ENCODE measurements around the gene COLEC12.

The COLEC12 gene

GRCh38 chr18:515156-515815 lies 14.8 kb upstream of the COLEC12 start:
- peaks cover 4% of the 10 kb centered on the region for H3K9me3 Mint-ChIP-seq
- H3K27ac Mint-ChIP-seq: no peak overlapping the region
- no peak overlapping the region for H3K4me3 Mint-ChIP-seq
- peaks cover 6% of the 10 kb centered on the region for H3K4me1 Mint-ChIP-seq (ENCODE audit: low read depth)
- peaks cover 10% of the 10 kb centered on the region for H3K27me3 Mint-ChIP-seq
- no peaks in the 10 kb centered on the region for H3K36me3 Mint-ChIP-seq (ENCODE audit: low read depth)

DNA sequence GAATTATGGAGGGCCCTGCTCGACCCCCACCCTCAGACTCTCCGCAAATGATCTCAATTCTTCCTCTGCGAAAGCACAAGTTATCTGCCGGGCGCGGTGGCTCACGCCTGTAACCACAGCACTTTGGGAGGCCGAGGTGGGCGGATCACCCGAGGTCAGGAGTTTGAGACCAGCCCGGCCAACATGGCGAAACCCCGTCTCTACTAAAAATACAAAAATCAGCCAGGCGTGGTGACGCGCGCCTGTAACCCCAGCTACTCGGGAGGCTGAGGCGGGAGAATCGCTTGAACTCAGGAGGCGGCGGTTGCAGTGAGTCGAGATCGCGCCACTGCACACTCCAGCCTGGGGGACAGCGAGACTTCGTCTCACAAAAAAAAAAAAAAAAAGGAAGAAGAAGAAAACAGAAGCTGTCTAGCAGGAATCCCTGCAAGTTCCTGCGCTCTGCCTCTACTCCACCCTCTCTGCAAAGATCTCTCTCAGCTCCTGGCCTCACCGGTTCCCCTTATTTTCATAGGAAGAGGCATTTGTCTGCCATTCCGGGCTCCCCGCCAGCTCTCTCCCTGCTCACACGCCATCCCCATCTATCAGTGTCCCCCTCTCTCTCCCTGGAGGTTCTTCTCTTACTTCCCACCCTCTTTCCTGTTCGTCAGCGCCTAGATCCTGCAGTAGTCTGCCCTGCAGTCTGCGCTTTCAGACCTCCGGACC lies 13.5 kb upstream of the COLEC12 start:
- Mint-ChIP-seq H3K9me3 (peaks cover 4% of the 10 kb centered on the region), H3K27ac (no peak overlapping the region), H3K36me3 (ENCODE audit: low read depth) (no peaks in the 10 kb centered on the region), H3K27me3 (peaks cover 9% of the 10 kb centered on the region), H3K4me3 (no peak overlapping the region), H3K4me1 (ENCODE audit: low read depth) (peaks cover 4% of the 10 kb centered on the region)

DNA sequence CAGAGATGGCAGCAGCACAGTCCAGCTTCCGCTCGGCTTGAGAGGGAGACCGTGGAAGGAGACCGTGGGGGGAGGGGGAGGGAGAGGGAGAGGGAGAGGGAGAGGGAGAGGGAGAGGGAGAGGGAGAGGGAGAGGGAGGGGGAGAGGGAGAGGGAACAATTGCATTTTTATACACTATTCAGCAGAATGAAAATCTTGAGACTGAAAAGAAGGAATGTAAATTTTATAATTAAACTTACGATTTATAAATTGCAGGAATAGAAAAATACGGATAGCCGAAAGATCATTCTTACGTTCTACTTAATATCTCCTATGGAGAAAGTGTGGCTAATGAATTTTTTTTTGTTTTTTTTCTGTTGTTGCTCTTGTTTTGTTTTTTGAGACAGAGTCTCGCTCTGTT lies 12.5 kb upstream of the COLEC12 start:
- Mint-ChIP-seq H3K9me3 (peaks cover 4% of the 10 kb centered on the region), H3K27me3 (no peaks in the 10 kb centered on the region), H3K27ac (no peak overlapping the region), H3K4me3 (no peak overlapping the region), H3K36me3 (ENCODE audit: low read depth) (no peaks in the 10 kb centered on the region), H3K4me1 (ENCODE audit: low read depth) (no peaks in the 10 kb centered on the region)

DNA sequence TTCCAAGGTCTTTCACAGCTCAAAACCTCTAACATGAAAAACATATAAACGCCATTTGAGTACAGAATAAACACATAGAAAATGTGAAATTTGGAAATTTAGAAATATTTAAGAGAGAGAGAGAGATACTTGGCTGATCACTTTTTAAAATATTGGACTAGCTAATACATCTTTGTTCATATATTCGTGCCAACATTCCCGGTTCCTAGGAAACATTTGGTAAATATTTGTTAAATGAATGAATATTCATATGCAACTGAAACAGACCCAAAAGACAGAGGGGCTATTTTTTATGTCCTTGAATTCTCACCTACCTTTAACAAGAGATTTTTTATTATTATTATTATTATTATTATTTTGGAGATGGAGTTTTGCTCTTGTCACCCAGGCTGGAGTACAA lies 8.3 kb upstream of the COLEC12 start:
- no peaks in the 10 kb centered on the region for H3K9me3 Mint-ChIP-seq
- peaks cover 4% of the 10 kb centered on the region for H3K27me3 Mint-ChIP-seq

DNA sequence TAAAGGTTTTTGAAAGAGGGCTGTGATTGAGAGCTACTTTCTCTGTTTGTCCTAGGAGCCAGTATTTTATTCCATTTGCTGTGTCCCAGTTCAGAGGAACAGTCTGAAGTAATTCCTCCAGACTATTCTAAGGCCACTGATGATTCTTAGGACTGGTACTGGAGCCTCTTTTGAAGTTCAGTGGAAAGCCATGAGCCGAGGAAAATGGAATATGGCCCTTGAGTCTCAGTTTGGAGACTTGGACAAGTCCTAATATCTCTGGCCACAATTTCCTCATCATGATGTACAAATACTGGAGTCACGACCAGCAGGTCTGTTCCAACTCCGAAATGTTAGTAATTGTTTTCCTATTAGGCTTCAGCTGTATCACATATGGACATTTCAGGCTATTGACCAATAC lies 7.1 kb upstream of the COLEC12 start:
- Mint-ChIP-seq H3K4me1 (ENCODE audit: low read depth) (no peaks in the 10 kb centered on the region), H3K9me3 (no peaks in the 10 kb centered on the region), H3K4me3 (no peak overlapping the region), H3K36me3 (ENCODE audit: low read depth) (no peaks in the 10 kb centered on the region), H3K27me3 (peaks cover 10% of the 10 kb centered on the region), H3K27ac (no peak overlapping the region)

More for the DNA sequence above, 8.3 kb upstream of the COLEC12 start:
- Mint-ChIP-seq H3K4me3 (no peak overlapping the region), H3K4me1 (ENCODE audit: low read depth) (no peaks in the 10 kb centered on the region), H3K36me3 (ENCODE audit: low read depth) (no peaks in the 10 kb centered on the region), H3K27ac (no peak overlapping the region)

DNA sequence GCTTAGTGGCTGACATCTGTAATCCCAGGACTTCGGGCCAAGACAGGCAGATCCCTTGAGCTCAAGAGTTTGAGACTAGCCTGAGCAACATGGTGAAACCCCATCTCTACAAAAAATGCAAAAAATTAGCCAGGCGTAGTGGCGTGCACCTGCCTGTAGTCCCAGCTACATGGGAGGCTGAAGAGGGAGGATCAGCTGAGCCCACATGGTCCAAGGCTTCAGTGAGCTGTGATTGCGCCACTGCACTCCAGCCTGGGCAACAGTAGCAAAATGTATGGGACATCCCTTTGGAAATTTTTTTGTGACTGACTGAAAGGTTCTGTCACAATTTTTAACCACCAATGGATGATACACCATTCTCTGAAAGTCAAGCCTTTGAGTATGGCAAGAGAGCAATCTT lies 6.3 kb upstream of the COLEC12 start:
- Mint-ChIP-seq H3K27me3 (peaks cover 10% of the 10 kb centered on the region), H3K4me1 (ENCODE audit: low read depth) (no peaks in the 10 kb centered on the region), H3K9me3 (no peaks in the 10 kb centered on the region), H3K4me3 (no peak overlapping the region), H3K36me3 (ENCODE audit: low read depth) (no peaks in the 10 kb centered on the region), H3K27ac (no peak overlapping the region)

- Mint-ChIP-seq H3K9me3 (no peaks in the 10 kb centered on the region), H3K27ac (no peak overlapping the region)
Observed at GRCh38 chr18:506264-506663, 5.8 kb upstream of the COLEC12 start.

GRCh38 chr18:505483-506122 lies 5.1 kb upstream of the COLEC12 start:
- Mint-ChIP-seq H3K4me1 (ENCODE audit: low read depth) (peaks cover 3% of the 10 kb centered on the region), H3K4me3 (no peak overlapping the region), H3K27ac (no peak overlapping the region), H3K27me3 (peaks cover 22% of the 10 kb centered on the region), H3K9me3 (no peaks in the 10 kb centered on the region), H3K36me3 (ENCODE audit: low read depth) (no peaks in the 10 kb centered on the region)

More at GRCh38 chr18:506264-506663, 5.8 kb upstream of the COLEC12 start:
- H3K4me1 Mint-ChIP-seq (ENCODE audit: low read depth): peaks cover under 1% of the 10 kb centered on the region
- H3K27me3 Mint-ChIP-seq: peaks cover 16% of the 10 kb centered on the region
- no peak overlapping the region for H3K4me3 Mint-ChIP-seq
- H3K36me3 Mint-ChIP-seq (ENCODE audit: low read depth): no peaks in the 10 kb centered on the region

DNA sequence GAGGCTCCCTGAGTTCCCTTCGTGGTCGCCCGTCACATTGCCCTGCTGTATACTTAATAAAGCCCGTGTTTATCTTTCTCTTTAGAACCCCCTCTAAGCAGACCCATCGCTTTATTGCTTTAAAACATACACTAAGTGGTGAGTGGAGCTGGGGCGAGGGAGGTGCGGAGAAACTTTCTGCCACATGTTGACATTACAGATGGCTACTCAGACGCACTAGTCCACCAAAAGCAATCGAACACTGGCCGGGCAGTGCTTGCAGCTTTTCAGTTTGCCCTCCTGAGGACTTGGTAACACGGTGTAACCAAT lies 859 bp upstream of the COLEC12 start:
- Mint-ChIP-seq H3K9me3 (no peaks in the 10 kb centered on the region), H3K4me1 (ENCODE audit: low read depth) (peaks cover 11% of the 10 kb centered on the region), H3K27ac (no peak overlapping the region), H3K4me3 (no peak overlapping the region), H3K27me3 (peaks cover 52% of the 10 kb centered on the region), H3K36me3 (ENCODE audit: low read depth) (no peaks in the 10 kb centered on the region)

GRCh38 chr18:499776-500631 lies 497 bp downstream of the COLEC12 start:
- Mint-ChIP-seq H3K36me3 (ENCODE audit: low read depth) (no peaks in the 10 kb centered on the region), H3K9me3 (no peaks in the 10 kb centered on the region), H3K27me3 (peaks cover 52% of the 10 kb centered on the region), H3K27ac (no peak overlapping the region), H3K4me3 (no peak overlapping the region), H3K4me1 (ENCODE audit: low read depth) (peaks cover 11% of the 10 kb centered on the region)

DNA sequence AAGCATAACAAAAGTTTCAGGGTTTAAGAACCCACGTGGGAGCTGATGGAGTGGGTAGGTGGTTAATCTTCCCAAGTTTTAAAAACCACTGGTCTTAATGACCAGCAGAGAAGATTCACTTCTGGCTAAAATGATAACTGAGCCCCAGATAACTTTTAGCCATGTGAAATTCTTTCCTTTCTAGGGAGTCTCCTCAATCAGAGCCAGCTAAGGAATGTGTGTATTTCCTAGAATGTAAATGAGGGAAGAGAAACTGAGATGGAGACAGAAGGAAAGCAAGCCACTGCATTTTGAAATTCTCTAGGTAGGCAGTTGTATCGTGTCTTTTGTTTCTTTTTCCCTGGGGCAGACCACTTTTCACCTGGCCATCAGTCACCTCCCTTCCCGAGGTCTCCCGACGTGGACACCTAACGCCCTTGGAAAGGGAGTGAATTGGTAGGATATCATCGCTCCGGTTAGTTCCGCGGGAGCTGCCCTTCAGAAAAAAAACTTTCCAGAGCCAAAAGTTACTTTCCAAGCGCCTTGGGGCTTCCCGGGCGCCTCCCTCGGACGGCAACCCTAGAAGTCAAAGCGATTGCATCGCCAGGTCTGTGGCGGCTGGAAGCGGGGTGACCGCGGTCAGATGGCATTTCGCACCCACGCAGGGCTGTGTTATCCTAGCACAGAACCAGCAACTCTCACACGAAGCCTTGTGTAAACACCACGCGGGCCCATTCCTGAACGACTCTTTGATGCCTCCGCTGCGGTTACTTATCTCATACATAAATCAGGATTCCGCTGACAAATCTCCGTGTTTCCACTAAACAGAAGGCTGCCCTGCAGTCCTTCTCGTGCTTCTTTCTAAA lies 1.3 kb downstream of the COLEC12 start:
- no peak overlapping the region for H3K4me3 Mint-ChIP-seq

DNA sequence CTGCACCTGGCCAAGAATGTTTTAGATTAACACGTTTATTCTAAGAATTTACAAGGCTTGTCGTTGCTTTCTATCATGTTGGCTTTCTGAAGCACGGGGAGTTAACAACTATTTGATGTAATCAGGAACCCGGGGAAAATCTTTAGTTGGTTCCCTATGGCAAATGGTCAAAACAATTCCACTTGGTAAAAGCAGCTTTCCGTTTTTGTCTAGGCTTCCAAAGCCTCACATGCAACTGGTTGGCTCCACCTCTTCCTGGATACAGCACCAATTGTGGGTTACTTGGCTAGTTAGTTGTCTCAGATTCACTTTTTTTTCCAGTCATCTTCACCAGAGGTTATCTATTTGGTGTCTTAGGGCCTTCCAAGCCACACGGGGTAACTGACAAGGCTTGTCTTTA lies 2.8 kb downstream of the COLEC12 start:
- Mint-ChIP-seq H3K27me3 (peaks cover 51% of the 10 kb centered on the region), H3K27ac (no peak overlapping the region), H3K36me3 (ENCODE audit: low read depth) (no peaks in the 10 kb centered on the region), H3K4me3 (no peak overlapping the region), H3K9me3 (no peaks in the 10 kb centered on the region), H3K4me1 (ENCODE audit: low read depth) (peaks cover 11% of the 10 kb centered on the region)

More for the DNA sequence above, 1.3 kb downstream of the COLEC12 start:
- Mint-ChIP-seq H3K36me3 (ENCODE audit: low read depth) (no peaks in the 10 kb centered on the region), H3K4me1 (ENCODE audit: low read depth) (peaks cover 11% of the 10 kb centered on the region), H3K27ac (no peak overlapping the region), H3K27me3 (peaks cover 53% of the 10 kb centered on the region), H3K9me3 (no peaks in the 10 kb centered on the region)

DNA sequence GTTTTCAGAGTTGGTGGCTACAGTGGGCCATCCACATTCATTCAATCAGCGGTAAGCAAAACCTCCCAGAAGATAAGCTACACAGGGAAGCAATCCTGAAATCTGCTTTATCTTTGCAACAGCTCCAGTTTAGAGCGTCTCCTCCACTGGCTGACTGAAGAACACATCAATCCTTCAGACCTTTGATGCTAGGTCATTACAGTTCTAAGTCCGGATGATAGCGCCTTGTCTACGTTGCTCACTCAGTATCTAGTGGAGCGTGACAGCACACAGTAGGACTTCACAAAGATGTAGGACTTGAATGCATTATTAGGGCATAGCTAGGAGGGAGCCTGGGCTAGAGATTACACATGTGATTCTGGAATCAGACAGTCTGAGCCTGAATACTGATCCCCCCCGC lies 5.0 kb downstream of the COLEC12 start:
- no peaks in the 10 kb centered on the region for H3K36me3 Mint-ChIP-seq (ENCODE audit: low read depth)
- no peak overlapping the region for H3K4me3 Mint-ChIP-seq

GRCh38 chr18:495017-495416 lies 5.5 kb downstream of the COLEC12 start:
- Mint-ChIP-seq H3K36me3 (ENCODE audit: low read depth) (no peaks in the 10 kb centered on the region), H3K27ac (no peak overlapping the region), H3K4me3 (no peak overlapping the region), H3K27me3 (peaks cover 37% of the 10 kb centered on the region), H3K4me1 (ENCODE audit: low read depth) (peaks cover 8% of the 10 kb centered on the region), H3K9me3 (no peaks in the 10 kb centered on the region)

More for the DNA sequence above, 5.0 kb downstream of the COLEC12 start:
- H3K27me3 Mint-ChIP-seq: peaks cover 37% of the 10 kb centered on the region
- H3K9me3 Mint-ChIP-seq: no peaks in the 10 kb centered on the region
- no peak overlapping the region for H3K27ac Mint-ChIP-seq
- peaks cover 8% of the 10 kb centered on the region for H3K4me1 Mint-ChIP-seq (ENCODE audit: low read depth)
